GM21576 (cell line): ENCODE measurements around the gene HLCS.

ENCODE experiments used
- ATAC-seq: cut with Tn5 transposase; IDR thresholded peaks from one replicate; pipeline ENCODE4 v1.9.1; 2021; ENCODE audit warnings: mild to moderate bottlenecking, moderate library complexity; ENCODE audit not compliant: unreplicated experiment

Gene HLCS

DNA sequence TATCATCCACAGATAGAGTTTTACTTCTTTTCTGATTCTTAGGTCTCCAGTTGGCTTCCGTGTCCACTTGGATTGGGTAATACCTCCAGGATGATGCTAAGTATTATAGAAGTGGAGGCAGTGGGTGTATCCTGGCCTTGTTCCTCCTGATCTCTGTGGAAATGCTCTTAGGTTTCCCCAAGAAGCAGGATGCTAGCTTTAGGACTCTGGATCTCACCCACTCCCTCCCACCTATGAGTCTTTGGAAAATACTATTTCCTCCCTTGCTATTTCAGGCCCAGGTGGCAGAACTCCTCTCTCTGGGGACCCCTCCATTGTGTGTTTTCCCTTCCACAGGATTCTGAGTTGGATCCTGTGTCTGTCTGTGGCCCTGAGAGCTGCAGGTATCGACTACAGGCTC is 180.9 kb downstream of the HLCS start:
- no peak for ATAC-seq

DNA sequence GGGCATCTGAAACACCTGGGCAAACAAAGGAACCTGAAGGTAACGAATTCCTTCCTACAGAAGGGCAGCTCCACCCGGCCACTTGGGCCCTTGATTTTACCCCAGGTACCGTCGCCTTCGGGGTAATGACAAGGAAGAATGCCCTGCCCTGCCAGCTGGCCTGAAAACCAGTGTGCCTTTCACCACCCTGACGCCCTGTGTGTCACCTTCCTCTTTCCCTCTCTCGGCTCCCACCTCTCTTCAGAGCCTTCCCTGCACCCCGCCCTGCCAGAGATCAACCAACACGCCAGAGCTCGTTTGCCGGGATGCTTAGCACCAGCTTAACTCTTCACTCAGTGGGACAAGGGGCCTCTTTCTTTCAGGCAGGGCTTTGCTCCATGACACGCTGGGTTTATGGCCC is 181.5 kb downstream of the HLCS start:
- ATAC-seq, result no peak

DNA sequence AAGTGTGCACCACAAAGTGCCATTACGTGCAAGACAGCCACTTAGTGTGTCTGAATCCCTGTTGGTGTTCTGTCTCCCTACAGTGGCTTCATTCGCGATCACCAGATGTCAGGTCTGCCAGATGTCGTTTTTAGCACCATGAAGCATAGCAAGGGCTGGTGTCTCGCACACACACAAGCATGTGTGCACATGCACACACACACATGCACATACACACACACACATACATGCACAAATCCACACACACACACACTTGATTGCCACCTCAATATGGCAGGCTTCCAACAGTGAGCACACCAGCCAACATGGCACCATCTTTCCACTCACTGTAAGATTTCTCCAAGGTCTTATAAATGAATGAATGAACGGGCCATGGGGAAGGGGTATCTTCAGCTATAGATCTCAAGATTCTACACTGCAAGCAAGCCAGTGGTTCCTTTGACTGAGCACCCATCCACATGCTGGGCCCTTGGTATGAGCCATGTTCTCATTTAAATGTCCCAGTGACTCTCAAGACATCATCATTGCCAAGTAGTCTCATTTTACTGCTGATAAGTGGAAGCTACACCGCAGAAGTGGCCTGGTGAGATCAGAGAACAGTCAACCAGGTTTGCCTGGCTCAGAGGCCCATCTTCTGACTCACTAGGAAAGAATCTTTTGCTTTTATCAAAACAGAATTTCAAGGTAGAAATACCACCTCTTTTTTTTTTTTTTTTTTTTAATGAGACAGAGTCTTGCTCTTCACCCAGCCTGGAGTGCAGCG is 182.7 kb downstream of the HLCS start:
- no peak for ATAC-seq

DNA sequence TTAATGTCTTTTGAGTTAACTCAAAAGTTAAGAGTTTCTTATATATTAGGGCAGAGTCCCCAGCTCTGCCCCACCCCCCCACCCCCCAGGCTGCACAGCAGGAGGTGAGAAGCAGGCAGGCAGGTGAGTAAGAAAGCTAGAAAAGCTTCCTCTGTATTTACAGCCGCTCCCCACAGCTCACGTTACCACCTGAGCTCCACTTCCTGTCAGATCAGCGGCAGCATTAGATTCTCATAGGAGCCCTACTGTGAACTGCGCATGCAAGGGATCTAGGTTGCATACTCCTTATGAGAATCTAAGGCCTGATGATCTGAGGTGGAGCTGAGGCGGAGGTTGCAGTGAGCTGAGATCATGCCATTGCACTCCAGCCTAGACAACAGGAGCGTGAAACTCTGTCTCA is 185.6 kb downstream of the HLCS start:
- no peak for ATAC-seq

DNA sequence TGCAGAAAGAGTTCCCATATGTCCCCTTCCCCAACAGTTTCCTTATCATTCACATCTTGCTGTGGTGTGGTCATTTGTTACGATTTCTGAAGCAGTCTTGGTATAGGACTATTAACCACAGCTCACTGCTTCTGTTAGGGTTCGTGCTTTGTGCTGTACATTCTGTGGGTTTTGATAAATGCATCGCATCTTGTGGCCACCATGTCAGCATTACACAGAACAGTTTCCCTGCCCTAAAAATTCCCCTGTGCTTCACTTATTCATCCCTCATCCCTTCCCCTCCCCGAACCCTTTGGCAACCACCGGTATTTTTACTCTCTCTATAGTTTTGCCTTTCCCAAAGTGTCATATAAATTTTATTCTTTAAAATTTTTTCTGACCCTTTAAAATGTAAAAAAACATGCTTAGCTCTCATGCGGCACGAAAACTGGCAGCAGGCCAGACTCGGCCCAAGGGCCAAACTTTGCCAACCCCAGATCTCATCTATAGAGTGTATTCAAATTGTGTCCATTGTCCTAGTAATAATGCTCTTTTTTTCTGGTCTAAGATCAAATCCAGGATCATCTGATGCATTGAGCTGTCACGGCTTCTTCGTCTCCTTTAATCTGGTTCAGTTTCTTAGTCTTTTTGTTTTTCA is 189.4 kb downstream of the HLCS start:
- ATAC-seq, result no peak

DNA sequence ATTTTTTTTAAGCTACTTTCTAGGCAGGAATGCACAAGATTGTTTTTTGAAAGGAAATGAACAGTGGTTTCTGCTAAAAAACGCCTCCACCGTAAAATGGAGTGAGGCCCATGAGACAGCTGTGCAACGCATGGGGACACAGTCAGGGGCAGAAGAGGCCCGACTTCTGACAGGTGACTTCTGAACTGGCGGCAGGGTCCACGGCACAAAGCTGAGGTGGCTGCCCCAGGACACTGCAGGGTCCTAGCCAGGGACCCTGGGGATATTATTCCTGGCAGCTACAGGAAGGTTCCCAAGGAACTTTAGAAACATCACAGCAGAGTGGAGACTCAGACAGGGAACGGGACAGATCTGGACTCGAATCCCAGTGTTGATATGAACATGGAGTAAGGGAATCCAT is 192.5 kb downstream of the HLCS start:
- ATAC-seq, result no peak

DNA sequence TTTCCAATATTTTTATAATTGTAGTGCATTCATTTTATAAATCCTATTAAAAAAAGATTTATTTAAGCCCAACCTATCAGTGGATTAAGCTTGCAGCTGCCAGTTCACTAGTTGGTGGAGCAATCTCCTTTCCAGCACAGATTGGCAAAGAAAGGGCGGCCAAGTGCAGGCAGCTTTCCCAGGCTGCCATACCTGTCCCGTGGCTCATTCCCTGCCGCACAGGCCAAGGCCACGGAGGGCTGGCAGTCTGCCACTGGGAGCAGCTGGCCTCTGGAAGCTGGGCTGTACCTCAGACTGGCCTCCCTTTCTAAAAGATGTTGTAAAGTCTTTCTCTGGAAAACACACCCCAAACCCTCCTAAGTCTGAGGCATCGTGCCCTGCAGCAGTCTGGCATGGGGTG is 193.4 kb downstream of the HLCS start:
- no peak for ATAC-seq

DNA sequence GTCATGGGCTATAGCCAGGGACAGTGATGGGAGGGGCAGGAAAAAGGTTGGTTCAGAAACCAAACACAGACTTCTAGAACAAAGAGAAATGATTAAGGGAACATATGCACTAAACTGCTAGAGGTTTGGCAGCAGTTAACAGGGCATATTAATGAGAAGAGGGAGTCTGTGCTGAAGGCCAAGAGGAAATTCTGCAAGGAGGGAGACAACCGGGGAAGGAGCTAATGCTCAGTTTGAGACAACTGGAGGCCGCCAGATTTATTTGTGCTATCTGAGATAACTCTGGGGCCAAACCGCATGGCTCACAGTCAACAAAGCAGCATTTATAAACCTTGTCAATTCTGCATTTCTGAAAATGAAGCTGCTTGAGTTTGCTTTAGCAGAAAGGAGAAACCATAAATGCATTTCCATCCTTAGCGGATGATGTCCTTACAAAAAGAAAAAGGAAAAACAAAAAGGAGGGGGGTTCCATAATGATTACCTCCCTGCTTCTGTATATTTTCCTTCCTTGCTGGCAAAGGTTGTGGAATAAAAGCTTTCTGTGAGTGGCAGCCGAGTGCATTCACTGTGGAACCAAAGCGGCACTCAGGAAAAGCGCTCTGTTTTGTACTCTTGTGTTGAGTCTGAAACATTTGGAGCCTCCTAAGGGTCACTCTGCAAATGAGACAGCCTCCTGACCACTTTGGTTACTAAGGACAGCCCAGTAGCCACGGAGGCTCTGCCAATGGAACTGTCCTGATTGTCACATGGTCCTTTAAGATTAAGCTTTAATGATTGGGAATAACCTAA is 197.2 kb downstream of the HLCS start:
- ATAC-seq, result no peak

DNA sequence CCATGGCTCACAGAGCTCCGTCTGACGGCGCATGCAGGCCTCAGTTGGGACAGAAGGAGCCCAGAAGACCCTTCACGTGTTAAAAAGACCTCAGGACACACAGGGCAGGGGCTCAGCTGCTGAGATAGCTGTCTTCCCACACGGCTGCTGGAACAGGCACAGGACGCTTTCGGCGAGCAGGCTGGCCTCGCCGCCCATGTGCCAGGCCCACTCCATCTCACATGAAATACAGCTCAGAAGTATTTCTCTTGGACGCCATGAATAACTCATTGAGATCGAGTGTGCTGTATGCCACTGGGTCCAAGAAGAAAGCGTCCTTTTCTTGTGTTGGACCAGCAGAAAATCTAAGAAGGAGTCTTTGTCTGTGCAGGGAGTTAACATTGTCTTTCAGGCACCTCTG is 198.0 kb downstream of the HLCS start:
- ATAC-seq, result no peak

DNA sequence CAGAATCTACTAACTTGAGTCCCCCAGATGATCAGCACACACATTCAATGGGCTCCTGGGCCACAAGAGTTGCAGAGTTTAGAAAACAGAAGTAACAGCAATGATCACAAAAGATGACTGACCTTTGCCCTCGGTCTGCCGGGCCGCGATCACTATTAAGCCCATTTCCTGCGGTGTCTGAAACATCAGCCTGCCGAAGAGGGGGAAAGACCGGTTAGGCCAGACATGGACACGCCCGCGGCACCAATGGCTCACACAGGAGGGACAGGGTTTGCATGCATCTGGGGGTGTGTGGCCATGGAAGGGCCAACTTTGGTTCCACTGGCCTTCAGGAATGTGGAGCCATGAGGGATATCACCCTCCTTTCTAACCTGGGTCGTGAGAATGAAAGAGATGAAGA is 199.4 kb downstream of the HLCS start:
- no peak for ATAC-seq

DNA sequence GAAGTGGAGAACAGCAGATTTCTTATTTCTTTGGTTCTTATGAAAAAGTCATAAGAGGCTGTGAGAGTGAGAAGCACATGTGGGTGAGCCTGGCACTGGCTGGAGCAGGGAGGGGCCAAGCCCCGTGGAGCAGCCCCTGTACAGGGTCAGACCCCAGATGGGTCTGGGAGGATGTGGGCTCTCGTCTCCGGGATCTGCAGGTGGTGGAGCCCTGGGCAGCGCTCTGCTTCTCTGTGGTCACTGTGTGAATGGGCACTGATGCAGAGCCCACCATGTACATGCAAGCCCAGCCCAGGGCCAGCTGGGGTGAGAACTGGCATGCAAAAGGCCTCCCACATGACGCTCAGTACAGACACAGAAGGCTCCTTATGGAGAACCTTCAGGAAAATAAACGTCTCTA is 200.0 kb downstream of the HLCS start:
- ATAC-seq, result no peak

DNA sequence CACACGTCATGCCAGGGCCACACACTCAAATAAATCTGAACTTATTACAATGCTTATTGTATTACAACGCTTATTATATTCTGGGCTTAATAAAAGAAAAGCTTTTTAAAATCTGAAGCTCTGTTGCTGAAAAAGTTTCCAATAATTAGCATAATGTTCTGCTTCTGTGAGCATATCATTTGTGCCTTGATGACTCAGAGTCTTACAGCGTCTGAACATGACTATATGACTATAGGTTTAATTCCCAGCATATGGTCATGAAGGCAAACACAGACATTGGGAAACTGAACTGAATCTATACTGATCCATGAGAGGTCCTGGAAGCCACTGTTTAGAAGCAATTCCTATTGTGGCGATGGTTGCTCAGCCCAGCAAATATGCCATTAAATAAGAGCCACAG is 201.2 kb downstream of the HLCS start:
- ATAC-seq, result no peak

DNA sequence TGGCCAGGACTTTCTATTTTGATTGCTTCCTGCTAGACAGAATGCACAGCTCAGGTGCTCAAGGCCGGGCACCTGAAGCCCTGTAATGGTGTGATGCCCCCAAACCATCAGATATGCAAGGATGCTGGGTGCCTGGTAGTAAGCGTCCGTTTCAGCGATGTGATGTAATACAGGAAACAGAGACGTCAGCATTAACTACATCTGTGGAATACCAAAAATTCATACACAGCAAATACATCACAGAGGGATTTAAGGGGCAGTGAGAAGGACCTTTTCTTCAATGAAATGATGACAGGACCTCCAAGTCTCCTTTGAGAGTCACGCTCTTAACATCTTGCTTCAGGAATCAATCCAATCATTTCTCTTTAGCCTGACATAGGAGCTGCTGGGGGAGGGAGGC is 203.2 kb downstream of the HLCS start:
- ATAC-seq, result no peak

DNA sequence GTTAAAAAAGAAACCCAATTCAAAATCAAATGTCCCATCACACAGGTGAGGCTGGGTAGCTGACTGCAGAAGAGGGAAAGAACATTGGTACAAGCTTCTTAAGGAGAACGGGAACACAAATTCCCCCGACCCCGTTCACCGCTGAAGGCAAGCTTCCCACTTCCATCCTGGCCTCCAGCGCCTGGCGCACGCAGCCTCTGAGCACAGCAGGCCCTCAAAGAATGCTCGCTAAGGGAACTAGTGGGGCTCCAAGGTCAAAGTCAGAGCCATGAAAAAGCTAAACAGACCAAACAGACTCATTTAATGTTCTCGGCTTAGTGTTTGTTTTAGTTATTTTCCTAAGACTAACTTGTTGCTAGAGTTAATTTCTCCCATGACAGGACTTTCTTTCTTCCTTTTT is 203.8 kb downstream of the HLCS start:
- ATAC-seq, result no peak

DNA sequence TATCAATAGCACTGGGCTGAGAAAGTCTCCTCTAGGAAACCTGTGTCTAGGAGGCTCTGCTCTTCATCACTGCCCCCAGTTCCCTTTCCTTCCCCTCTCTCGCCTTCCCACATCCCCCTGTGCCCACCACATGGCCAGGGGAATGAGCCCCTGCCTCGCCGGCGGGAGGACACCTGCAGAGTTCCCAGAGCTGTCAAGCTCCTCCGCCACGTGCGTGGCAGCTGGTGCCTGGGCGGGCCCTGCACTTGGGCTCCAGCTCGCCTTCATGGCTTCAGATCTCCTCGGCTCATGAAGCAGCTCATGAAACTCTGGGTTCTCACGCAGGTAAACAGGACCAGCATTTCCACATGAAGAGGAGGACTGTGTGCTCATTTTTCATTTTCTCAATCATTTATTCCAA is 204.8 kb downstream of the HLCS start:
- no peak for ATAC-seq

DNA sequence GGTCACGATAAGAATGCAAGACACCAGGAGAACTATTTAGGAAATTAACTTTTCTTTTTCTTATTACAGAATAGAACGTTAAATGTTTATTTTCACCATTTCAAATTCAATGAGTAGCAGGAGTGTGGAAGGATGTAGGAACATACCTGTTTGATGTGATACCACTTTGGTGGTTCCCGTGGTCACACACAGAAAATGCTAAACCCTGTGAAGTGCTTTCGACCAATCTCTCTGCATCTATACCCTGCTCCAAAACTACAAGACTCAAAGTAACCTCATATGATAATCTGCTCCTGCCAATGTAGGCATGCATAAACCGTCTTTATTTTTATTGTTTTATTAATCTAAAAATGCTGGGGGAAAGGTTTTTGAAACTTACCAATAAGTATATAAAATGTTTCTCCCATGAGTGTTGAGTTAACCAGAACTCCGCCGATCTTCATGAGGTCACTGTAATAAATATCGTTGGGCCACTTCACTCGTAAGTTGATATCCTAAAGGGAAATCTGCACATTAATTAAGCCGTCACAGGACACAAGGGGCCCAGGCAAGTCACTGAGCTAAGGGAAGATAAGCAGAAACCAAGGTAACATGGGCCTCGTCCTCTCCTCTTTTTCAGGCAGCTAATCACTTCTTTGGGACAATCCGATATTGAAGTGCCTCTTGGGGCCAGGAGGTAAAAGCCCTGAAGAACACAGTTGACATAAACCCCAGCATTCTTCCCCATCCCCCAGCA is 207.0 kb downstream of the HLCS start:
- ATAC-seq, result no peak

DNA sequence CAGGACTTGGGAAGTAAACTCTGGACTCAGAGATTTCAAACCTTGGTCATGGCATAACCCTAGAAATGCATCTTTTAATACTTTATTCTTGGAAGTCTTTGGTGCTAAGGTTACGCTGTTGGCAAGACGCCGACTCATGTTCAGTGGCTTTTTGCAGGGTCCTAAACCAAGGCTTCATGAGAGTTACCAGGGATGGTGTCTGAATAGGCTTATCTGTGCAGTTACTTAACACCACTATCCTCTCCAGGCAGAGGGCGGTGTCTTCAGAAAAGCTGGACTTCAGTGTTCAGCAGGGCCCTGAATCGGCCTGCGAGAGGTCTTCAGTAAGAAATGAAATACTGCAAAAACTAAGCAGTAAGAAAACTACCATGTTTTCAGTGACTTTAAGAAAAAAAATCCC is 209.3 kb downstream of the HLCS start:
- ATAC-seq, result no peak

DNA sequence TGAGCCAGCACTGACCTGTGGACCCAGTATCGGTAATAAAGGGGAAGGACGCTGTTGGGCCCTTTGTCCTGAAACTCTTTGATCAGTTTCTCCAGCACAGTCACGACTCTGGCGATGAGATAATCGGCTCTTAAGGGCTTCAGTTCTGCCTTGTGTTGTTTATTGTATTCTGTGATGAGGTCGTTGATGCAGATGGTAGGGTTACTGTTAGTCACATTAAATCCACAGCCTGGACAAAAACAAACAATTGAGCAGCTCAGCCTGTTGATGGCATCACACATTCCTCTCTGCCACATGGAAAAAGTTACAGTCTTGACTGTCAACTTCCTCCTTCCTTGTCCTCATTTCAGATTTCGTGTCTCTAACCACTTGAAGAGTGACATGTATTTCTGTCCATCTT is 209.9 kb downstream of the HLCS start:
- no peak for ATAC-seq

DNA sequence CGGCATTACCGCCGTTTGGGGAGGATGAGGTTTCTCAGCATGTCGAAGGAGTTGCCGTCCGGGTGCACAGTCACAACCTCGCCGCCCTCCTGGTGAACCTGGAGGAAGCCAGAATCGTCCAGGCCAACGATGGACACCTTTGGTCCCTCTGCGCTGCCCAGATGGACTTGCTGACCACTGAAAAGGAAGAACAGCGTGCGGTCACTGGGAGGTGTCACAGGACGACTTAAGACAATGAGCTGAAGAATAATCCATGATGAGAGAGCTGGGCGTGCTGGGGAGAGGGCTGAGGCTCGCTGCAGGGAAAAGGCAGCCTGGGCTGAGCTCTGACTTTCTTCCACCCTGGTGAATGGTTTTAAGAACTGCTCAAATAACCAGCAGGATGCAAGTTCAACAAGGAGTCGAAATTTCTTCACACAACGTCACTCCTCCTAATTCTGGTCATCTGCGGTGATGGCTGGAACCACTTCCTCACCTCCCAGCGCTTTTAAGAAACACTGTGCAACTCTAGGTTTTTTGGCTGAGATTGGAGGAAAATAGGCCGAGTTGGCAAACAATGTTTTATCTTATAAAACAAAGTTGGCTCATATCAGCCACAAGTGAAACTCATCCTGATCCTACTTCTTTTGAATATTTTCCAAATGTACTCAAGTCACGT is 212.1 kb downstream of the HLCS start:
- no peak for ATAC-seq

DNA sequence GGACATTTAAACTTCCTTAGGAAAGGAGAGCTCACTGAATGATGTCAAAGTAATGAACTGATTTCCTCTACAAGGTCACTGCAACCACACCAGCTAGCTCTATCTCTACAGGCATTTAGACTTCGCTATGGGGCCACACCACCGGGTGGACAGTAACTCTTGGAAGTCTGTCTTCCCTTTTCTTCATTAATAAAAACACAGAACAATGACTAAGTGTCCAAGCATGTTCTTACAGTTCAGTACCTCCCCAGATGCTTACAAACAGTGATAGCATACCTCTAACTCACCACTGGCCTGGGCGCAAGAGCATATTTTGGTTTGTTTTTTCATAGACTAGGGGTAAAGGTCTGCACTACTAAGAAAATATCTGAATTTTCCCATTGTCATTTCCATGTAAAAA is 212.9 kb downstream of the HLCS start:
- ATAC-seq, result no peak

DNA sequence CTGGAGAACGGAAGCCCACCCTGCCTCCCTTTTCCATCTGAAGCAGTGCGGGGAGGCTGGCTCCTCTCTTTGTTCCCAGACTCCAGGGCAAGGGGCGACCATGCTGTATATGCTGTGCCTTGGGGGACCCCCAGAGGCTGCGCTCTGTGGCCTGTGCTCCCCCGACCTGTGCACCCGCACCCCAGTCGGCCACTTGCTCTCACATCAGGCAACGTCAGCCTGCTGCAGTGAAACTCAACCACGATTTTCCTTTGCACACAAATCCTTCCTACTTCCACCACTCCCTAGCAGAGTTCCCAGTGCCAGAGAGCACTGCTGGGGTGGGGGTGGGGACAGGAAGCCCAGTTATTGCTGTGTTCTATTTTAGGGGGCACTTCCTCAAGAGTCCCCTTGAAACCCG is 215.1 kb downstream of the HLCS start:
- ATAC-seq, result no peak
